ENCODE results near the gene TP53RK. TPM values are rescaled to one million over a fixed set of nuclear protein-coding genes. Genes with fewer than 3 reads are reported as not detected.

The TP53RK gene
- total and polyA plus RNA-seq, 2 of the 13 experiments (the other 11 are each of a cell fraction or from before 2014, with no cell fraction given), result 12.9 to 25.5 TPM

GRCh38 chr20:46670585-46671584 lies 18.4 kb downstream of the TP53RK start (continued):
- no peak for TF ChIP-seq ADNP (CRISPR knock-in tag; IDR thresholded peaks at IDR 0.05)
- peak; percentile 56; the same call in 1 of the 2 replicates for TF ChIP-seq NFATC3 (CRISPR knock-in tag; IDR thresholded peaks at IDR 0.05)
- TF ChIP-seq HMGXB4 (CRISPR knock-in tag; IDR thresholded peaks at IDR 0.05; ENCODE audit: borderline replicate concordance in 1 of 2, low read depth in 1 of 2), result peak; percentile 53 to 81; a peak in 3 of 4 replicates
- TF ChIP-seq MTA3 (CRISPR knock-in tag; IDR thresholded peaks at IDR 0.05), result no peak
- no peak for TF ChIP-seq ZNF513 (CRISPR knock-in tag; conservative IDR thresholded peaks at IDR 0.05)
- no peak for TF ChIP-seq ATM (IDR thresholded peaks at IDR 0.05; ENCODE audit: borderline replicate concordance)
- TF ChIP-seq MTERF4 (CRISPR knock-in tag; IDR thresholded peaks at IDR 0.05), result 0 out of 2 replicates have a peak, but pooled peaks have one; percentile 25
- no peak for TF ChIP-seq ZNF235 (CRISPR knock-in tag; IDR thresholded peaks at IDR 0.05; ENCODE audit: borderline replicate concordance)
- no peak for TF ChIP-seq GPN1 (CRISPR knock-in tag; IDR thresholded peaks at IDR 0.05; ENCODE audit: borderline replicate concordance)
- TF ChIP-seq MXD4 (CRISPR knock-in tag; IDR thresholded peaks at IDR 0.05), result no peak
- TF ChIP-seq CENPBD1 (CRISPR knock-in tag; IDR thresholded peaks at IDR 0.05; ENCODE audit: borderline replicate concordance, low read depth), result no peak
- TF ChIP-seq RBM39 (IDR thresholded peaks at IDR 0.05; ENCODE audit: low read depth, low read length, poor library complexity, severe bottlenecking), result no peak
- TF ChIP-seq NCOA1 (CRISPR knock-in tag; IDR thresholded peaks at IDR 0.05), result peak; percentile 76; the same call in 1 of the 2 replicates
- no peak for TF ChIP-seq PRDM15 (CRISPR knock-in tag; IDR thresholded peaks at IDR 0.05)
- TF ChIP-seq ZNF790 (CRISPR knock-in tag; IDR thresholded peaks at IDR 0.05; ENCODE audit: borderline replicate concordance), result no peak
- no peak for TF ChIP-seq CAMTA2 (CRISPR knock-in tag; IDR thresholded peaks at IDR 0.05; ENCODE audit: borderline replicate concordance)
- TF ChIP-seq KLF15 (CRISPR knock-in tag; IDR thresholded peaks at IDR 0.05; ENCODE audit: borderline replicate concordance), result no peak; the same call in 1 of the 2 replicates
- no peak for TF ChIP-seq ZNF674 (CRISPR knock-in tag; IDR thresholded peaks at IDR 0.05; ENCODE audit: low read depth)
- TF ChIP-seq ZNF331 (CRISPR knock-in tag; IDR thresholded peaks at IDR 0.05), result peak; percentile 100

Measured in HepG2 (cell line).